HepG2 (cell line): ENCODE data around the gene RUNX2. TPM values are rescaled to one million over a fixed set of nuclear protein-coding genes. Genes with fewer than 3 reads are reported as not detected.

Source experiments
- BCL3 ChIP-seq: sonication (generic); formaldehyde crosslinking; IDR thresholded peaks from 2 replicates; pipeline ENCODE4 v1.5.1; 2020; ENCODE audit warnings: mild to moderate bottlenecking, missing genetic modification reagents, moderate library complexity
- CTCF ChIP-seq: sonication (generic); formaldehyde crosslinking; IDR thresholded peaks from 2 replicates; pipeline ENCODE4 v1.5.0; 2020; ENCODE audit warnings: mild to moderate bottlenecking, missing genetic modification reagents, moderate library complexity
- E2F1 ChIP-seq: sonication (generic); formaldehyde crosslinking; IDR thresholded peaks from 2 replicates; pipeline ENCODE4 v1.5.0; 2020; ENCODE audit warnings: missing genetic modification reagents
- GRHL1 ChIP-seq: sonication (generic); formaldehyde crosslinking; conservative IDR thresholded peaks from 2 replicates; pipeline ENCODE4 v1.8.0; 2022; ENCODE audit warnings: missing genetic modification reagents
- MAFG ChIP-seq: sonication (generic); formaldehyde crosslinking; IDR thresholded peaks from 2 replicates; pipeline ENCODE4 v1.5.1; 2020; ENCODE audit warnings: mild to moderate bottlenecking, missing genetic modification reagents
- MNT ChIP-seq: fragments of 450-650 bp; IDR thresholded peaks from 2 replicates; pipeline ENCODE4 v1.6.1; 2016
- NFYC ChIP-seq: IDR thresholded peaks from 2 replicates; pipeline ENCODE4 v1.6.1; 2016; ENCODE audit warnings: missing genetic modification reagents, missing compliant biosample characterization
- NR2F2 ChIP-seq: IDR thresholded peaks from 2 replicates; pipeline ENCODE4 v1.6.1; 2012; ENCODE audit warnings: low read depth, inconsistent platforms, borderline replicate concordance
- RFX5 ChIP-seq: IDR thresholded peaks from 2 replicates; pipeline ENCODE4 v1.6.1; 2011; ENCODE audit warnings: low read depth, low read length, improper control_type of control experiment
- TFE3 ChIP-seq: IDR thresholded peaks from 2 replicates; pipeline ENCODE4 v1.6.1; 2016
- ZNF446 ChIP-seq: sonication (generic); formaldehyde crosslinking; IDR thresholded peaks from 2 replicates; pipeline ENCODE4 v1.5.0; 2020; ENCODE audit warnings: mild to moderate bottlenecking, missing genetic modification reagents
- ZNF580 ChIP-seq: IDR thresholded peaks from 2 replicates; pipeline ENCODE4 v1.6.1; 2016; ENCODE audit warnings: low read depth, borderline replicate concordance
- ZNF652 ChIP-seq: IDR thresholded peaks from 2 replicates; pipeline ENCODE4 v1.6.1; 2016; ENCODE audit warnings: low read depth, borderline replicate concordance
- ZNF749 ChIP-seq: sonication (generic); formaldehyde crosslinking; IDR thresholded peaks from 2 replicates; pipeline ENCODE4 v1.8.0; 2022; ENCODE audit warnings: mild to moderate bottlenecking, missing genetic modification reagents, moderate library complexity, borderline replicate concordance
- ZNF772 ChIP-seq: sonication (generic); formaldehyde crosslinking; IDR thresholded peaks from 2 replicates; pipeline ENCODE4 v1.5.0; 2020; ENCODE audit warnings: mild to moderate bottlenecking, missing genetic modification reagents
- ZNF878 ChIP-seq: sonication (generic); formaldehyde crosslinking; IDR thresholded peaks from 2 replicates; pipeline ENCODE4 v1.8.1; 2023; ENCODE audit warnings: mild to moderate bottlenecking, missing genetic modification reagents, moderate library complexity
- polyA plus RNA-seq, 8 experiments: library from polyadenylated mRNA; depleted of rRNA in 3 of 8; stranded (reverse) in 7 of 8; unstranded in 1 of 8; fragments of >200 nt; fragmentation: Illumina TruSeq in 4 of 8; extraction: Trizol in 4 of 8; gene quantifications; 2 replicates each; pipeline versions ENCODE4 v1.2.1 to v1.2.3, GENCODE V29; 2011 to 2016; ENCODE audit warnings: low read depth in 4 of 8, missing spikeins in 1 of 8, mixed read lengths in 1 of 8; ENCODE audit not compliant: insufficient read depth in 1 of 8
- total RNA-seq, 5 experiments: library from RNA; depleted of rRNA; stranded (reverse); fragments of >200 nt; fragmentation: Illumina TruSeq; extraction: Trizol; gene quantifications; 2 replicates each; pipeline ENCODE4 v1.2.3, GENCODE V29; 2016; ENCODE audit warnings: low read depth in 1 of 5

RUNX2 gene
- total and polyA plus RNA-seq, 2 of the 13 experiments (the other 11 are each of a cell fraction or from before 2014, with no cell fraction given) = not detected

- TF ChIP-seq MNT = peak; percentile 63
- TF ChIP-seq ZNF652 (CRISPR knock-in tag) = 0 out of 2 replicates have a peak, but pooled peaks have one; percentile 8
- peak; percentile 91 for TF ChIP-seq ZNF772 (CRISPR knock-in tag)
- no peak for TF ChIP-seq GRHL1
- TF ChIP-seq NR2F2 = no peak; the same call in 1 of the 2 replicates
- peak; percentile 79 for TF ChIP-seq BCL3 (CRISPR knock-in tag)
- peak; percentile 90; the same call in 1 of the 2 replicates for TF ChIP-seq ZNF446 (CRISPR knock-in tag)
- TF ChIP-seq E2F1 (CRISPR knock-in tag) = peak; percentile 17; the same call in 1 of the 2 replicates
- no peak for TF ChIP-seq ZNF749
- TF ChIP-seq ZNF878 (CRISPR knock-in tag) = peak; percentile 96
- TF ChIP-seq TFE3 (CRISPR knock-in tag) = peak; percentile 80
- peak; percentile 29; the same call in 1 of the 2 replicates for TF ChIP-seq RFX5
- TF ChIP-seq MAFG = no peak
- TF ChIP-seq NFYC (CRISPR knock-in tag) = no peak
- TF ChIP-seq ZNF580 = peak; percentile 94; the same call in 1 of the 2 replicates
- TF ChIP-seq CTCF (CRISPR knock-in tag) = peak; percentile 64
These were observed 49.6 kb downstream of the RUNX2 start, which contains the start of gene SUPT3H (continued) for GRCh38 chr6:45377554-45378333.
